SK-N-MC (cell line): ENCODE results near the gene WFDC1.

Experiments used
- EZH2 ChIP-seq: fragments of 200-600 bp; sonication (generic); IDR thresholded peaks from one replicate; pipeline ENCODE4 v1.6.1; 2017; ENCODE audit warnings: antibody characterized with exemption
- FOXP2 ChIP-seq: optimal IDR thresholded peaks from 2 replicates; pipeline ENCODE3; 2011; ENCODE audit warnings: mild to moderate bottlenecking, moderate library complexity; ENCODE audit not compliant: insufficient read depth; ENCODE audit errors: extremely low read length, control extremely low read depth

DNA sequence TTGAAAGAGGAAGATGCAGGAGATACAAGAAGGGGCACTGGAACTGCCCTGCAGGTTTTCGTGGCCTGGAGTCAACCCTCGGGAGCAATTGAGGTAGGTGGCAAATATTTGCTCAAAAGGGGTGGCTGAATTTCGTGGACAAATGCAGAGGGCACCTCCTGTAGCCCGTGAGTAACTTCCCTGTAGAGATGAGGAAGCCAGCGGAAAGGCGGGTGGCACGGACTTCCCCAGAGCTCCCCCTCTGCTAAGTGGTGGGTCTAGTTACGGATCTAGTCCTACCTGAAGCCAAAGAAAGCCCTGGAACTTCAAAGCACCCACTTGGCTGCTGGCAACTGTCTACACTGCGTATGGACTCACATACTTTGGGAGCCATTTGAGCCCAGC is 72.6 kb downstream of the WFDC1 start:
- TF ChIP-seq EZH2 (no peak), FOXP2 (no peak)
